HG03175 (cell line): Measurements from ENCODE around the gene TBCD.
"Not testable (repeated sequence)": the region's sequence is repeated elsewhere in the genome, so short reads cannot be mapped to it uniquely, and the experiment has no call there.

Experiments
- ATAC-seq: cut with Tn5 transposase; IDR thresholded peaks from one replicate; pipeline ENCODE4 v1.9.1; 2021; ENCODE audit warnings: mild to moderate bottlenecking, moderate library complexity; ENCODE audit not compliant: unreplicated experiment

TBCD gene

GRCh38 chr17:82948081-82948511 is 196.2 kb downstream of the TBCD start:
- ATAC-seq, result no peak

GRCh38 chr17:82948957-82949356 is 197.1 kb downstream of the TBCD start:
- no peak for ATAC-seq

- ATAC-seq, result no peak
These were observed 197.5 kb downstream of the TBCD start for GRCh38 chr17:82949361-82949760.

GRCh38 chr17:82949984-82950383 is 198.1 kb downstream of the TBCD start:
- no peak for ATAC-seq

GRCh38 chr17:82950525-82951102 is 198.7 kb downstream of the TBCD start:
- ATAC-seq, result no peak

GRCh38 chr17:82952019-82952418 is 200.2 kb downstream of the TBCD start:
- ATAC-seq, result no peak

- ATAC-seq, result not testable (repeated sequence)
These were observed 203.2 kb downstream of the TBCD start for GRCh38 chr17:82955106-82955505.

- ATAC-seq, result not testable (repeated sequence)
These were observed 203.8 kb downstream of the TBCD start for GRCh38 chr17:82955627-82956026.

GRCh38 chr17:82956146-82956725 is 204.4 kb downstream of the TBCD start:
- ATAC-seq, result no peak

GRCh38 chr17:82956726-82957468 is 205.0 kb downstream of the TBCD start:
- ATAC-seq, result no peak

- no peak for ATAC-seq
These were observed 205.6 kb downstream of the TBCD start for GRCh38 chr17:82957469-82957795.

- ATAC-seq, result no peak
These were observed 206.2 kb downstream of the TBCD start for GRCh38 chr17:82957961-82958561.

- ATAC-seq, result no peak
These were observed 207.5 kb downstream of the TBCD start for GRCh38 chr17:82959242-82959930.

- no peak for ATAC-seq
These were observed 208.1 kb downstream of the TBCD start for GRCh38 chr17:82959990-82960418.

GRCh38 chr17:82960419-82961271 is 208.8 kb downstream of the TBCD start:
- ATAC-seq, result no peak

GRCh38 chr17:82961366-82962162 is 209.7 kb downstream of the TBCD start:
- no peak for ATAC-seq

GRCh38 chr17:82962163-82962720 is 210.4 kb downstream of the TBCD start:
- no peak for ATAC-seq

GRCh38 chr17:82963104-82963950 is 211.5 kb downstream of the TBCD start:
- no peak for ATAC-seq
